GM19240 (cell line): Measurements from ENCODE around the gene DLGAP5.

ENCODE experiments used
- DNase-seq: peaks from one replicate; pipeline ENCODE4 v3.0.0; 2011; ENCODE audit warnings: low spot score; ENCODE audit not compliant: insufficient read length

Gene DLGAP5

GRCh38 chr14:55114720-55115119, 76.7 kb downstream of the DLGAP5 start:
- no peak for DNase-seq

GRCh38 chr14:55111122-55111708, 80.2 kb downstream of the DLGAP5 start:
- DNase-seq = no peak

- no peak for DNase-seq
These were observed 81.5 kb downstream of the DLGAP5 start for GRCh38 chr14:55109836-55110235.

GRCh38 chr14:55107766-55108554, 83.4 kb downstream of the DLGAP5 start:
- no peak for DNase-seq

GRCh38 chr14:55105991-55106390, 85.4 kb downstream of the DLGAP5 start:
- no peak for DNase-seq

- DNase-seq = no peak
These were observed 87.1 kb downstream of the DLGAP5 start for GRCh38 chr14:55103971-55104954.

- no peak for DNase-seq
These were observed 88.3 kb downstream of the DLGAP5 start for GRCh38 chr14:55103005-55103640.

- peak; percentile 55 for DNase-seq
These were observed 89.2 kb downstream of the DLGAP5 start for GRCh38 chr14:55102141-55102621.

- DNase-seq = no peak
These were observed 89.7 kb downstream of the DLGAP5 start for GRCh38 chr14:55101698-55102097.

- no peak for DNase-seq
These were observed 91.6 kb downstream of the DLGAP5 start for GRCh38 chr14:55099756-55100155.

GRCh38 chr14:55098561-55098898, 92.9 kb downstream of the DLGAP5 start:
- no peak for DNase-seq
